HG02981 (cell line): ENCODE data around the gene STX18.
"Not testable (repeated sequence)": the region's sequence is repeated elsewhere in the genome, so short reads cannot be mapped to it uniquely, and the experiment has no call there.

Experiments
- ATAC-seq: cut with Tn5 transposase; IDR thresholded peaks from one replicate; pipeline ENCODE4 v1.9.1; 2021; ENCODE audit warnings: mild to moderate bottlenecking, moderate library complexity; ENCODE audit not compliant: unreplicated experiment

Gene STX18

DNA sequence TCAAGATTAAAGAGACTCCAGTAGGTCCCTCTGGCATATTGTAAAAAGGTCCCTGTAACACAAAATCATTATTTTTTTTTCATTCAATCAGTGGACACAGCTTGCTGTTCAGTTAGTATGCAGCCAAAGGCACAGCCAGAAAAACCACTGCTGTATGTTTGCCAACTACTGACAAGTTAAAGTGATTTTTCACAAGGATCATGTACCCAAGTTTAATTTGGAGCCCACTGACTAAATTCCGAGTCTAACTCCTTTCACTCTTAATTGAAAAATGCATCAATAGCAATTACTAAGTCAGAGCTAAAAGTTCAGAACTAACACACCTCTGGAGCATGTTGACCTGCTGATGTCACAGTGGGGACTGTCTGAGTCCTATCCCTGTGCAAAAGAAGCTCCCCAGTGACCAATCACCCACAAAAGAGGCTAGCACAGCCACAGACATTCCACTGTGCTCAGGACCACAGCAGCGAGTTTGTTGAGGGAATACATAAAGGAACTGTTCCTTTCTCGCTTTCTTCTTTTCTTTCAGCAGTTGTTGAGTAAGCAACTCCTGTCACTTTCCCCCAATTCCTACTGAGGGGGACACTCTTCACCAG lies 60.4 kb downstream of the STX18 start:
- no peak for ATAC-seq

DNA sequence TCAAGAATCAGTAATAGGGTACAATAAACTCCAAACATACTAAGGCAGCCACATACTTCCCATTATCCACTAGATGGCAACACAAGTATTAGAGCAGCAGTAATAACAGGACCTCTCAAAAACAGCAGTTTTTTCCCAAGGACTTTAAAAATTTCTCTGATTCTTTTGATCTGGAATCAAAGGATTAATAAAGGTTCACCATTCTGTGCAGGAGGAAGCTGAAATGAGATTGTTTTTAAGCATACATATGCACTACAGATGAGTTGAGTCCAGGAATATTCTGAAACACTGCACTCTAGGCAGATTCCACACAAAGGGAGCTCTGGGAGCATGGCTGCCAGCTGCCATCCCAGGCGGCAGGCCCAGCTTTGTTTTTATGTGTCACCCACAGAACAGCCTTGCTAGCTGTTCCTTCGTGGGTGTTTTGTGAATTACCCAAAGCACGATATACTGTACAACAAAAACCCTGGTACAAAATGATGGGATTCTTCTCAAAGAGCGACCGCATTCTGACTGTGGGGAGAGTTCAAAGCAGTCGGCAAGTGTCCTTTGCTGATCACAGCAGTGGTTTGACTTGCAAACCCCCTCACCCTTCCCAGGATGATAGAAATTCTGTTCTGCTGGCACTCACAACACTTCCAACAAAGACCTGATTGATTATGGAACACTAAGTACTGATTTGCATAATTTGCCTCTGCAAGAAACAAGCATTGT lies 61.0 kb downstream of the STX18 start:
- no peak for ATAC-seq

DNA sequence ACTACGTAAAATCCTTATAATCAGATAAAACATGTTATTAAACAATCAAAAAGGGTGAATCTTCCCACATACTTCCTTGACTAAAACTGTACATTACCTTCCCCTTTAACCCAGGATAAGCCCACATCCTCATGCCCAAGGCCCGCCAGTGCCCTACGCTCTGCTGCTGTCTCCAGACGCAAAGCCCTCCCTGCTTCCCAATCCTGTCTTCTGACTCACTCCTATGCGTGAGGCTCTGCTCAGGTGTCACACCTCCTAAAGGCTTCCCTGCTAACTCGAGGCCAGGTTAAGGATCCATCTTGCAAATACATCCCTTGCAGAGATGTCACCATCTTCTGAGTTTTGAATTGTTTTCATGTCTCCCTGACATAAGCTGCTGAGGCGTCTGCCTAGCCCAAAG lies 61.6 kb downstream of the STX18 start:
- ATAC-seq = no peak

GRCh38 chr4:4479366-4479765 lies 62.5 kb downstream of the STX18 start:
- ATAC-seq = no peak

DNA sequence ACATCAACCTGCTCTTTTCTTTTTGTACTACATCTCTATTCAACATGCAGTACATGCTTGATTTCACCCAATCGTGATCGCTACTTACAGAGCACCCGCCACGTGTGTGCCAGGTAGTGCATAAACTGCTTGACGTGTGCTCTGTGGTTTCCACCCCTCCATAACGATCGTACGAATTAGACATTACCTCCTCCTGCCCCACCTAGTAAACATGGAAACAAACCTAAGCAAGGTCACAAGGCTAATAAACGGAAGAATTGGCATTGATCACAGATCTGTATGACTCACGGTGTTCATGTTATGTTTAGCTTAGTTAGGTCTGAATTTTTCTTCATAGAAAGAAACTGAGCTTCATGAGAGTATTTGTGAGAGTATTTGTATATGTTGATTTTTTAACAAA lies 64.1 kb downstream of the STX18 start:
- ATAC-seq = no peak

GRCh38 chr4:4477391-4477790 lies 64.5 kb downstream of the STX18 start:
- ATAC-seq = no peak

GRCh38 chr4:4474476-4474875 lies 67.4 kb downstream of the STX18 start:
- ATAC-seq = no peak

DNA sequence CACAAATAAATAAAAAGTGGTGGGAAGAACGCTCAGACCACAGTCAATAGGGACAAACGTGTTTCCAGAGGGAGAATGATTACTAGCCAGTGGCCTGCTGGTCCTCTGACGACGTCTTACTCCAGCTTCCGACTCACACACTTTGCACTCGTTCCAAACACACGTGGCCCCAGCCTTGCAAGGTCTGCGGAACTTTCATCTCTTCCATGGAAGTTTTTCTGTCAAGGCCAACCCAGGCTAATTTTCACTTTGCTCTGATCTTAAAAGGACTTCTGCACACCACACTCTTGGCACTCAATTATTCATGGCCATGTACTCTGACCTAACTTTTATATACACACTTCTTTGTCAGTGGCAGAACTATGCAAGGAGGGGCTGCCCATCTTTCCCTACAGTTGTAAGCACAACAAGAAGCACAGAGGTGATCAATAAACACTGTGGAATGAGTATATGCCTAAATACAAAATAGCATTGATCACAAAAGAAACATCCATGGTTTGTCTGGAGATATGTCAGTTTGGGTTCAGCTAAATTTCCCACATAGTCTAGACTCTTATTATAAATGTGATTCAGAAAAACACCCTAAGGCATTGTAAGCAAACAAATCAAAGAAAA lies 69.4 kb downstream of the STX18 start:
- no peak for ATAC-seq

- ATAC-seq = no peak
Observed at GRCh38 chr4:4471195-4471594, 70.7 kb downstream of the STX18 start.

DNA sequence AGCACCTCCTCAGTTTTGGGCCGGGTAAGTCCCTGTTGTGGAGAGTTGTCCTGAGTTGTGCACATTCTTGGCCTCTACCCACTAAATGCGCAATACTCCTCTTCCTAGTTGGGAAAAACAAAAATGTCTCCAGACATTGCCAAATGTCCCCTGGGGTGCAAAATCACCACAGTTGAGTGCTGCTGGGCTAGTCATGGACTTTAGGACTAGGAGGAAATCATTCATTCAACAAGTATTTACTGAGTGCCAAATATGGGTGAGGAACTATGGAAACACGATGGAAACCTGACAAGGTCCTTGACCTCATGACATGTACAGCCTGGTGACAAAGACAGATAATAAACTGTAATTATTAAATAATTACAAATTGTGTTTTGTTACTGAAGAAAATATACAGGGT lies 71.6 kb downstream of the STX18 start:
- ATAC-seq = no peak

DNA sequence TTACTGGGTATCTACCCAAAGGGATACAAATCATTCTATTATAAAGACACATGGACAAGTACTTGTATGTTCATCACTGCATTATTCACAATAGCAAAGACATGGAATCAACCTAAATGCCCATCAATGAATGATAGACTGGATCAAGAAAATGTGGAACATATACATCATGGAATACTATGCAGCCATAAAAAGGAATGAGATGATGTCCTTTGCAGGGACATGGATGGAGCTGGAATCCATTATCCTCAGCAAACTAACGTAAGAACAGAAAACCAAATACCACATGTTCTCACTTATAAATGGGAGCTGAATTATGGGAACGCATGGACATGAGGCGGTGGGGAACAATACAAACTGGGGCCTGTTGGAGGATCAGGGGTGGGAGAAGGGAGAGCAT lies 76.6 kb downstream of the STX18 start:
- not testable (repeated sequence) for ATAC-seq

- no peak for ATAC-seq
Observed at GRCh38 chr4:4462970-4463369, 78.9 kb downstream of the STX18 start.

GRCh38 chr4:4461850-4462249 lies 80.0 kb downstream of the STX18 start:
- ATAC-seq = no peak

DNA sequence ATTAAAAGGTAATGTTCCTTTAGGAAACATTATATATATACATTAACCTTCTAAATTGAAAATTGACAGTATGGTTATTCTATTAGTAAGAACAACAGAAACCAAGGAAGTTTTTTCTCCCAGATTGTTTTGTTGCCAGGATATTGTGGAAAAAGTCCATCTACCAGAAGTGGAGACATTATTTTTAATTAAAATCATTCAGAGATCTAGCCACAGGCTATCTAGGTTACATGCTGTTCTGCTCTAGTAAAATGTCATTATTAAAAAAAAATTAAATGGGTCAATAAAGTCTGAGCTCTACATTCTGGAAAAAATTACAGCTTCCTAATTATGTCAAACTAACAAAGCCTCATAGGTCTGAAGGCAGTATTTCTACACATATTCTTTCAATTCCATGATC lies 80.7 kb downstream of the STX18 start:
- ATAC-seq = no peak

DNA sequence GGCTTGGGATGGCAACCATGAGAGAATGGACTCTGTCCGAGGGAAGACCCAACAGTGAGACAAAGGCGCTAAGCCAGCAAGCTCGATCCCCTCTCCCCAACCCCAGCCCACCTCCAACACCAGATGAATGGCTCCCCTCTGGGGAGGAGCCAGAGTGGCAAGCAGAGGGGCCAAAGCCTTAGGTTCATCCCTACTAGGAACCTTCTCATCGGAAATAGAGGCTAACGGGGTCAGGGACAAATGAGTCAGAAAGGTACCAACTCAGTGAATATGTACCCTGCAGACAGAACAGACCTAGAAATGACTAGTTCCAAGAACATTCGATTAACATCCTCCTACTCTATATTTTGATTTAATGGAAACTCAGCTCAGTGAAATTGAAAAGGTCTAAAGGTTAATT lies 81.1 kb downstream of the STX18 start:
- ATAC-seq = no peak

DNA sequence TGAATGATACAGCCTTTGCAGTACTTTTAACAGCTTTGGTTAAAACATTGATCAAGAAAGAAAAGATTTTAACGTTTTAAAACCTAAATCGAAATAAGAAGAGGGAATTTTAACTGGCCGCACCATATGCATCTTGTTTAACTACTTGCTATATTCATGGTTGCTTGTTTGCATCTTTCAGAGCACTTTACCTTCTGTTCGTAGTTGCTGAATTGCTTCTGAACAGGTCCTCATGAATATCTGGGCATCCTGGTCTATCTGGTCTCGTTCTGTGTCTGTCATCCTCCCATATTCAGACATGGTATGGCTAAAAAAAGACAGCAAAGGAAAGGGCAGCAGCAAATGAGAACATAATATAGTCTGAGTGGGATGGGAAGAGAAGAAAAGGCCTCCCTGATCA lies 82.7 kb downstream of the STX18 start:
- ATAC-seq = no peak

GRCh38 chr4:4457803-4458553 lies 83.9 kb downstream of the STX18 start:
- ATAC-seq = no peak

DNA sequence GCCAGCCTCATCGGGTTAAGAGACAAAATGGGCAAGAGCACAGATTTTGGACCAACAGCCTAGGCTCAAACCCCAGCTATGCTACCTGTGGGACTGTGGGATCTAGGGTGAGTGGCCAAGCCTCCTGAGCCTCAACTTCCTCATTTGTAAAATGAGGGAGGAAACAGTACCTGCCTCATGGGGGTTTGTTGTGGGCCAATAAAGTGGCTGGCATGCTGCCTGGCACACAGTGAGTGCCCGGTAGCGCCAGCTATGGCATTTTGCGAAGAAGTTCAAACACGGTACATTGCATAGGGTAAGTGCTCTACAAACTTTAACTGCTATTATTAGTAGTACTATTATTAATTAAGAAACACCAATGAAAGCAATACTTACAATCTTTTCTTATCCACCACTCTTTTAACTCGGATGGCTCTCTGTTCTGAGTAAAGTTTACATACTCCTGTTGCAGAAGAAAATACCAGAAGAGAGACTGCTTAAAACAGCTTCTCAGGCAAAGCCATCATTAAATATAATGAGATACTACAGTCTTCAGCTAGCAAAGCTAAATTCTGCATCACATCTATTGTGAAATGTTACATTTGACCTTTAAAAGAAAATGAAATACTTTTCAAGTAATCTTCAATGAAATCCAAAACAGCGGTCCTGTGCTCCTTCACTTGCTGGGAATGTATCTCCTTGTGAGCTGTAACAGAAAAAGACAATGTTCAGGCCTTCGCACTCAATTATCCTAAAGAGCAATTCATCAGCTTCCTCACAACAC lies 84.9 kb downstream of the STX18 start:
- ATAC-seq = no peak

DNA sequence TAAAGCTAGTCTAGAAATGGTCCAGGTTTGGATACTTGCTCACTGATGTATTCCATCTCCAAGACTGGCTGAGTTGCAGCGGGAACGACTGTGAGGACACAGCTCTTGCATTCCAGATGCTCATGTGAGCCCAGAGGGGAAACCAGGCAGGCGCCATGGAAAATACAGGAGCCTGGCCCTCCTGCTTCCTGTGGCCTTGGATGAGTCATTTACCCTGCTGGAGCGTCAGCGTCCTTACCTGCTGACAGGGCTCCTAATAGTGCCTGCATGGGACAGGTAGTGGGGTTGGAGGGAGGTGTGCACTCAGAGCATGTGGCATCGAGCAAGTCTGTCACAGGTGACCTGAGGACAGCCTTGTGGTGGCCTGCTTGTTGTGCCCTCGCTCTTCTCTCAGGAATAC lies 85.5 kb downstream of the STX18 start:
- no peak for ATAC-seq

GRCh38 chr4:4455210-4455865 lies 86.5 kb downstream of the STX18 start:
- ATAC-seq = peak; percentile 88

DNA sequence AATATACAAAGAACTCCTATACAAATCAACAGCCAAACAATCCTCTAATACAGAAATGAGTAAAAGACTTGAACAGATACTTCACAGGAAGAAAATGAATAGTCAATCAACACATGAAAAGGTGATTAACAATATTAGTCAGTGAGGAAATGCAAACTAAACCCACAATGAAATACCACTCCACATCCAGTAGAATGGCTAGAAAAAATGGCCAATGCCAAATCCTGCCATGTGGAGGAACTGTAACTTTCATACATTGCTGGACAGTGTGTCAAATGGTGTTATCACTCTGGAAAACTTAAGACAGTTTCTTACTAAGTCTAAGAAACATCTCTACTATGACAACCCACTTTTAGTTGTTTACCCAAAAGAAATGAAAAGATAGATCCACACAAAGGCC lies 95.4 kb downstream of the STX18 start:
- no peak for ATAC-seq
